Trophoblast cell (in vitro differentiated cells and primary cell): Measurements from ENCODE around the gene MACROH2A1.

ENCODE experiments used
- DNase-seq, 2 donors: peaks; one replicate each; pipeline ENCODE4 v3.0.0-alpha.2; 2016
- H2AFZ ChIP-seq: 2 replicates; pipeline ENCODE4 v1.6.1; 2013; ENCODE audit warnings: low read length, moderate library complexity, mild to moderate bottlenecking; ENCODE audit not compliant: insufficient read depth, poor library complexity
- H2AK5ac ChIP-seq: 2 replicates; pipeline ENCODE4 v1.6.1; 2013; ENCODE audit warnings: mild to moderate bottlenecking, low read length
- H2BK120ac ChIP-seq: 2 replicates; pipeline ENCODE4 v1.6.1; 2013; ENCODE audit warnings: low read length, mild to moderate bottlenecking, moderate library complexity; ENCODE audit not compliant: insufficient read depth, poor library complexity
- H2BK12ac ChIP-seq: 2 replicates; pipeline ENCODE4 v1.6.1; 2013; ENCODE audit warnings: mild to moderate bottlenecking, low read length, moderate library complexity
- H2BK5ac ChIP-seq: 2 replicates; pipeline ENCODE4 v1.6.1; 2013; ENCODE audit warnings: low read length, low read depth, moderate library complexity, mild to moderate bottlenecking; ENCODE audit not compliant: poor library complexity
- H3K14ac ChIP-seq: 2 replicates; pipeline ENCODE4 v1.6.1; 2013; ENCODE audit warnings: mild to moderate bottlenecking, low read length
- H3K18ac ChIP-seq: 2 replicates; pipeline ENCODE4 v1.6.1; 2013; ENCODE audit warnings: mild to moderate bottlenecking, low read length
- H3K23ac ChIP-seq: 2 replicates; pipeline ENCODE4 v1.6.1; 2013; ENCODE audit warnings: low read length
- H3K27ac ChIP-seq: 2 replicates; pipeline ENCODE4 v1.5.1; 2013; ENCODE audit warnings: low read depth, mild to moderate bottlenecking, inconsistent platforms, low read length, moderate library complexity
- H3K27me3 ChIP-seq: 2 replicates; pipeline ENCODE4 v1.6.1; 2013; ENCODE audit warnings: inconsistent platforms, mild to moderate bottlenecking, low read length, moderate library complexity; ENCODE audit not compliant: insufficient read depth
- H3K36me3 ChIP-seq, 2 experiments: 1 replicate in 1 of 2; 2 replicates in 1 of 2; pipeline ENCODE4 v1.6.1; 2013; ENCODE audit warnings: low read length in 2 of 2, mild to moderate bottlenecking in 2 of 2, moderate library complexity in 1 of 2; ENCODE audit not compliant: insufficient read depth in 2 of 2, control insufficient read depth in 1 of 2
- H3K4ac ChIP-seq: 2 replicates; pipeline ENCODE4 v1.6.1; 2013; ENCODE audit warnings: low read depth, mild to moderate bottlenecking, low read length, moderate library complexity
- H3K4me1 ChIP-seq, 2 experiments: 1 replicate in 1 of 2; 2 replicates in 1 of 2; pipeline ENCODE4 v1.6.1; 2013; ENCODE audit warnings: low read length in 2 of 2, mild to moderate bottlenecking in 2 of 2, moderate library complexity in 1 of 2; ENCODE audit not compliant: insufficient read depth in 2 of 2, control insufficient read depth in 1 of 2
- H3K4me2 ChIP-seq: 2 replicates; pipeline ENCODE4 v1.6.1; 2013; ENCODE audit warnings: inconsistent platforms, mild to moderate bottlenecking, low read length, moderate library complexity
- H3K4me3 ChIP-seq: 2 replicates; pipeline ENCODE4 v1.5.1; 2013; ENCODE audit warnings: mild to moderate bottlenecking, low read depth, low read length, inconsistent platforms
- H3K79me1 ChIP-seq: one replicate; pipeline ENCODE4 v1.6.1; 2013; ENCODE audit warnings: low read length
- H3K79me2 ChIP-seq: 2 replicates; pipeline ENCODE4 v1.6.1; 2013; ENCODE audit warnings: low read length, mild to moderate bottlenecking; ENCODE audit not compliant: control insufficient read depth, insufficient read depth, poor library complexity
- H3K9ac ChIP-seq: 2 replicates; pipeline ENCODE4 v1.6.1; 2013; ENCODE audit warnings: mild to moderate bottlenecking, low read length
- H3K9me3 ChIP-seq: 2 replicates; pipeline ENCODE4 v1.6.1; 2013; ENCODE audit warnings: low read depth, mild to moderate bottlenecking, control low read depth, inconsistent platforms, low read length; ENCODE audit not compliant: insufficient read depth
- H4K12ac ChIP-seq: 2 replicates; pipeline ENCODE4 v1.6.1; 2013; ENCODE audit warnings: low read depth, mild to moderate bottlenecking, low read length, moderate library complexity
- H4K8ac ChIP-seq: 2 replicates; pipeline ENCODE4 v1.6.1; 2013; ENCODE audit warnings: low read depth, mild to moderate bottlenecking, low read length, moderate library complexity
- H4K91ac ChIP-seq: one replicate; pipeline ENCODE4 v1.6.1; 2013; ENCODE audit warnings: low read depth, mild to moderate bottlenecking, low read length, moderate library complexity
- WGBS: extraction: QIAGEN DNeasy Blood & Tissue Kit; methylation state at CpG from one replicate; pipeline ENCODE4 v1.1.7; 2013; ENCODE audit warnings: missing lambda C conversion rate; ENCODE audit not compliant: insufficient read length, insufficient coverage; ENCODE audit errors: extremely low coverage; 5-methylcytosine and 5-hydroxymethylcytosine counted together

MACROH2A1 gene

DNA sequence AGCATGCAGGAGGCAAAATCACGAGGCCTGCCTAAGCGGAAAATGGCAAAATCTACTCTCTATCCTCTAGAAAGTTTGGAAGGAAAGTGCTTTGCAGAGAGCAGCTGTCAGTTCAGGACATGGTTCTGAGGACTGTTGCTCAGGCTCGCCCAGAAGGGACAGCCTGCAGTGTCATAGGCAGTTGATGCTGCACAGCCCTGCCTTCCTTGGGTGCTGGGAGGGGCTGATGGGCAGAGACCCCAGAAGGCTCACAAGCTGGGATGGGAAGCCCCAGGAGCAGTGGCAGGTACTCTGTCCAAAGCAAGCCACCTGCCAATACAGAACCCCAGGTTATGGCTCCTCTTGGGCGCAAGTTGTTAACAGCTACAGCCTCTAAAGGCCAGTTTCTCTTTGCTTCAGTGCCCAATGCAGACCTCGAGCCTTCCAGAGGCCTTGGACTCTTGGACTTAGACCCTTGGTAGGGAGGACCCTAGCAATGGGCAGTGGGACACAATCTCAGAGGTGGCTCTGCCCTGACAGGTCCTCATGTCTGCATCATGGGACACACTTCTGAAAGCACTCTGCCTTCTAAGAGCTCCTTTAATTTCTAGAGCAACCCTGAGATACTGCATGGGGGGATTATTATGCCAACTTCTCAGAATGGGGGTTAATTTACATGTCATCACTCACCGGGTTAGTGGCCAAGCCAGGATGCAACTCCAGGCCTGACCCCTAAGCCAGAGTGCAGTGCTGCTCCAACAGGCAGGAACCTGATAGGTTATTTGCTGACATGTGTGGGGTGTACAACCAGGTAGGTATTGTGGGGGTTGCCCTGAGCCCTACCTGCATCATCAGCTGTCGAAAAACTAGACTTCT is 57.1 kb downstream of the MACROH2A1 start:
- no peak overlapping the region for H3K9ac ChIP-seq
- H2BK12ac ChIP-seq: no peak overlapping the region
- no peaks in the 10 kb centered on the region for H3K27me3 ChIP-seq
- H4K8ac ChIP-seq: no peak overlapping the region
- no peak overlapping the region for H3K4ac ChIP-seq
- H2AK5ac ChIP-seq: no peak overlapping the region
- H3K18ac ChIP-seq: no peak overlapping the region
- no peak overlapping the region for H2AFZ ChIP-seq
- no peak overlapping the region for H3K14ac ChIP-seq
- no peak overlapping the region for H3K23ac ChIP-seq
- H4K91ac ChIP-seq: no peak overlapping the region
- no peaks in the 10 kb centered on the region for H3K4me1 ChIP-seq
- H3K79me2 ChIP-seq: no peaks in the 10 kb centered on the region
- no peak overlapping the region for H2BK120ac ChIP-seq
- no CpG with 5 or more reads among the region's 7 CpGs for WGBS
- H3K4me2 ChIP-seq: no peak overlapping the region
- H3K4me3 ChIP-seq: no peak overlapping the region
- no peaks in the 10 kb centered on the region for H3K79me1 ChIP-seq
- H3K9me3 ChIP-seq: no peaks in the 10 kb centered on the region
- H2BK5ac ChIP-seq: no peak overlapping the region
- no peak overlapping the region for H3K27ac ChIP-seq
- DNase-seq: no peak
- peaks cover 60 to 79% of the 10 kb centered on the region in 2 experiments for H3K36me3 ChIP-seq
- H4K12ac ChIP-seq: no peak overlapping the region

DNA sequence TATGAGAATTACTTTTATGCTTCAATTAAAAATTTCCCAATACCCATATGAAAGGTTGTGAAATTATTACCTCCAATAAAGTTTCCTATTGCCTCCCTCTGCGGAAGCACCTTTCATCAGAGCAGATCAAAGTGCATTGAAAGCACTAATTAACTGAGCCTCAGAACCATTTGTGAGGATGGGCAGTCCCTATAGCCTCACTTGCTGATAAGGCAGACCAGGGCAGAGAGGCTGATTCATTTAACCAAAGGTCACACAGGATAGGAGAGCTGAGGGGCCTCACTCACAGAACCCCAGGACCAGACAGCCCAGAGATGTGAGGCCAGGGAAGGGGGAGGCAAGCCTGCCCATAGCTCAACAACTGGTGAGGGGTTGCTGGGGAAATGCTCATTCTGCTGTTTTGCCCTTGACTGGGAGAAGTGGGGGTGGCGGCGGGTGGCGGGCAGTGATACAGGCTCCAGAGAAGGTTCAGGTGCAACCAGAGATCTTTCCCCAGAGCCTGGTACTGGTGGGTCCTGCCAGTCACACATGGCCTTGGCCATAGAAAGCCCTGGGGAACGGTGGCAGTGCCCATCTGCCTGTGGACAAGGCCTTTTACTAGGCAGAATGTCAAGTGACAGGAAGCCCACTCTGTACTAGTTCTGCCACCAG is 57.9 kb downstream of the MACROH2A1 start:
- H3K9me3 ChIP-seq: no peaks in the 10 kb centered on the region
- no peaks in the 10 kb centered on the region for H3K79me2 ChIP-seq
- H2AK5ac ChIP-seq: no peak overlapping the region
- no peaks in the 10 kb centered on the region for H3K4me1 ChIP-seq
- H3K4ac ChIP-seq: no peak overlapping the region
- H4K91ac ChIP-seq: no peak overlapping the region
- no peak overlapping the region for H3K27ac ChIP-seq
- H4K8ac ChIP-seq: no peak overlapping the region
- H2AFZ ChIP-seq: no peak overlapping the region
- H3K27me3 ChIP-seq: no peaks in the 10 kb centered on the region
- H3K9ac ChIP-seq: no peak overlapping the region
- no peak overlapping the region for H2BK12ac ChIP-seq
- no peak overlapping the region for H4K12ac ChIP-seq
- no peak overlapping the region for H2BK5ac ChIP-seq
- H3K14ac ChIP-seq: no peak overlapping the region
- no peak overlapping the region for H3K18ac ChIP-seq
- no peak overlapping the region for H3K4me2 ChIP-seq
- H3K79me1 ChIP-seq: no peaks in the 10 kb centered on the region
- no peak overlapping the region for H3K4me3 ChIP-seq
- no peak for DNase-seq
- no peak overlapping the region for H3K23ac ChIP-seq
- H3K36me3 ChIP-seq: peaks cover 68 to 82% of the 10 kb centered on the region in 2 experiments
- H2BK120ac ChIP-seq: no peak overlapping the region
- no CpG with 5 or more reads among the region's 5 CpGs for WGBS

- Histone ChIP-seq H2BK120ac (no peak overlapping the region), H3K4me2 (no peak overlapping the region), H2AK5ac (no peak overlapping the region), H3K14ac (no peak overlapping the region), H3K9ac (no peak overlapping the region), H3K9me3 (no peaks in the 10 kb centered on the region), H4K12ac (no peak overlapping the region), H3K4ac (no peak overlapping the region), H3K4me3 (no peak overlapping the region), H3K27ac (no peak overlapping the region), H3K27me3 (no peaks in the 10 kb centered on the region), H3K79me1 (no peaks in the 10 kb centered on the region), H3K23ac (no peak overlapping the region), H3K36me3 (peaks cover 70 to 83% of the 10 kb centered on the region in 2 experiments), H2BK12ac (no peak overlapping the region), H3K79me2 (no peaks in the 10 kb centered on the region), H4K91ac (no peak overlapping the region), H3K4me1 (no peaks in the 10 kb centered on the region), H2BK5ac (no peak overlapping the region), H4K8ac (no peak overlapping the region), H2AFZ (no peak overlapping the region), H3K18ac (no peak overlapping the region)
- DNase-seq: no peak
- no CpG with 5 or more reads among the region's 2 CpGs for WGBS
Measured at GRCh38 chr5:135340568-135340967, 58.5 kb downstream of the MACROH2A1 start.

DNA sequence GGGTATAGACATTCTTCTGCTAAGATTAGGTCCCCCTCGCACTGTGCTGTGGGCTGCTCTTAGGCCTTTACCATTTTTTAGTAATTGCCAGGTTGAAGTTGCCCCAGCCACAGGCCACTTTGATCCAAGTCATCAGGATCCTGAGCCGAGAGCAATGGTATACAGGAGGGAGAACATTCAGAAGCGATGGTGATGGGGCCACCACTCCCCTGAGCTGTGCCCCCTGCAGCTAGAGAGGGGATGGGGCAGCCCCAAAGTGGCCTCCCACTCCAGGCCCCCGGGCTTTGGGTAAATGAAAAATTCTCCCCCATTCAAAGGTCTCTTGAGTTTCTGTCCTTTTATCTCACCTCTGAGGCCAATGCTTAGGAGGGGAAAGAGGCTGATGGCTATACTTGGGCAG is 59.4 kb downstream of the MACROH2A1 start:
- Histone ChIP-seq H3K79me1 (no peaks in the 10 kb centered on the region), H4K8ac (no peak overlapping the region), H3K79me2 (no peaks in the 10 kb centered on the region), H2BK120ac (no peak overlapping the region), H3K36me3 (peaks cover 75 to 89% of the 10 kb centered on the region in 2 experiments), H2AK5ac (no peak overlapping the region), H3K9me3 (no peaks in the 10 kb centered on the region), H3K4me2 (no peak overlapping the region), H2BK5ac (no peak overlapping the region), H3K4ac (no peak overlapping the region), H2BK12ac (no peak overlapping the region), H3K9ac (no peak overlapping the region), H4K91ac (no peak overlapping the region), H3K18ac (no peak overlapping the region), H3K4me3 (no peak overlapping the region), H3K4me1 (no peaks in the 10 kb centered on the region), H3K27ac (no peak overlapping the region), H2AFZ (no peak overlapping the region), H3K27me3 (no peaks in the 10 kb centered on the region), H3K23ac (no peak overlapping the region), H4K12ac (no peak overlapping the region), H3K14ac (no peak overlapping the region)
- no CpG with 5 or more reads among the region's 4 CpGs for WGBS
- no peak for DNase-seq
